ENCODE data around the gene GLP2R.

The GLP2R gene

DNA sequence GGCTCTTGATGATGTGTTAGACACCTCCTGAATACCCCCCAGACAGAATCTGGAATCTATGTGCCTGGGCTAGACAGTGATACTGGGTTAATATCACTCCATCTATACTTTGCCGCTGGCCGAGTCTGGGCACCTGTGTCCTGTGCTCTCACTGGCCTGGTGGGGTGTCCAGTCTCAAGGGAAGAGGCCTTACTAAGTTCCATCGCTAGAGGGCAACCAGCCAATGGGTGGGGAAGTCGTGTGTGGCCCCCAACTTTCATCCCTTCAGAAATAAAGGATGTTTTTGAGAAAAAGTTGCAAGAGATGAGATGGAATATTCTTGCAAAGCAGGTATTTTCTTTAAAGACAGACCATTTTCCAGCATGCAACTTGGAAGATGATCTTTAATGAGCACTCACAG is 1.6 kb upstream of the GLP2R start:
- DNase-seq (ENCODE audit: extremely low read depth, low read depth), result no peak
- no peak for TF ChIP-seq CTCF (IDR thresholded peaks at IDR 0.05; ENCODE audit: low read depth, low read length)

GRCh38 chr17:9824797-9825338 is 856 bp upstream of the GLP2R start:
- no peak for DNase-seq (ENCODE audit: extremely low read depth, low read depth)
- TF ChIP-seq CTCF (IDR thresholded peaks at IDR 0.05; ENCODE audit: low read depth, low read length), result no peak

DNA sequence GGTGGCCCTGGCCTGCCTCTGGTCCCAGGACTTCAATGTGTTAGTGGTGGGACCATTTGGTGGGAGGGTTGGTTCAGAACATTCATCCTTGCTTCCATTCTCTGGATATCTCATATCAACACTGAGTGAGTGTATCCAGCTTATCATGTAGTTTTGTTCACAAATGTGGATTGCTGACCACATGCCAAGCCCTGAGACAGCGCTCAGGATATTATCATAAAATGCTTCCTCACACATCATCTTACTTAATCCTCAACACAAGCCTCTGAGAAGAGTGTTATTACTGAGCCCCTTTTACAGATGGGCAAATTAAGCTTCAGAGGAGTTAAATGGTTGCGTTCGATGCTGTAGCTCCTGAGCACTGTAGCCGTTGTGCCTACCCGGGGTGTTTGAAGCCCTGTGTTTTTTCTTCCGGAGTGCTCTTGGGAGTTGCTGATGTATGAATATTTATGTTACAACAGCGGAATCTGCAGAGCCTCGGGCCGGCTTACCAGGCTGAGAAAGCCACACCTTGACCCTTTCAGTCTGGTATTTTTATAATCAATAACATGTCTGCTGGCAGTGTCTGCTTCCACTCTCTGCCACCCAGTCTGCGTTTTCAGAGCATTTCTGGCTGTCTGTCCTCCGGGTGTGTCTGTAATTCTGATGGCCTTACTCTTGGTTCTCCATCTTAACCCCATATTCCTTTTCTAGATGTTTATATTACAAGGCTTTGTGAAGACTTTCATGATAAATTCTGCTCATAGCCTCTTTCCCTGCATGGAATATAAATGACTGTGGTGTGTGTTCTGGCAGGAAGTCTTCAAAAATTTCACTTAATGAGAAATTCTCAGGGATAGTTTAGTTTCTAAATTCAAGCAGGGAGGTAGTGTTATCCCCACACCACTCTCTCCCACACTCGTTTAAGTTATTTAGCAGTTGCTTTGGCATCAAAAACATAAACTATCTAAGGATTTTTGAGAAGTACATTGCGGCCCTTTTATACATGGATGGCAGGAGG is 2.9 kb downstream of the GLP2R start:
- DNase-seq (ENCODE audit: extremely low read depth, low read depth), result no peak
- TF ChIP-seq CTCF (IDR thresholded peaks at IDR 0.05; ENCODE audit: low read depth, low read length), result no peak

DNA sequence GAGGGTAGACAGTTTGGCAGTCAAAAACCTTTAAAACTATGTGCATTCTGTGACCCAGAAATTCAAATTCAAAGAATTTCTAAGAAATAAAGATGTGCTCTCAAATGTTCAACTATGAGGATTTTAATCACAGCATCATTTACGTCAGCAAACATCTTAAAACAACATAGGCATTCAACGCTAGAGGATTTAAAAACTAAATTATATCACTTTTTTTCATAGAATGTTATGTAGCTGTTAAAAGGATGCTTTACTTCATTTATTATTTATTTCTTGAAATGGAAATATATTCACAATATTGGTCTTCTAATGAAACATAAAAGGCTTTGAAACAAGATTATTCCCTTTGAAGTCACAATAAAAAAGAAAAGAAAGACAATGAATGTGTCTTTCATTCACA is 3.6 kb downstream of the GLP2R start:
- DNase-seq (ENCODE audit: extremely low read depth, low read depth), result no peak
- no peak for TF ChIP-seq CTCF (IDR thresholded peaks at IDR 0.05; ENCODE audit: low read depth, low read length)

DNA sequence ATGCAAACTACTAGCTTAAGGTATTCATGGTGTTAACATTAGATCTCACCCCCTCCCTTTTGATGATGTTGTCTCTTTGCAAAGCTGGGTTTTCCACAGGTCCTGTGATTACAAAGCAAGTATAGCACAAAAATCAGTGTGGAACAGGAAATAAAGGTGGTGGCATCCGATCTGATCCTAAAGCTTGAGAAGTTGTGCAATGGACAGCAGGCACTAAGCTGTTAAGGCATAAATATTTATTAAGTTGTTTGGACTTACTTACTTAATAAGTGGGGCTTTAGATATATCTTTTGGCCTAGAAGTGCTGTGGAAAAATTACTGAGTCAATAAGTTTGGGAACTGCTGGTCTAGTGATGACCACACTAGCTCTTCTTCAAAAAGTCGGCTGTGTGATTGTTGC is 5.0 kb downstream of the GLP2R start:
- no peak for DNase-seq (ENCODE audit: extremely low read depth, low read depth)
- TF ChIP-seq CTCF (IDR thresholded peaks at IDR 0.05; ENCODE audit: low read depth, low read length), result no peak

GRCh38 chr17:9833922-9834321 is 8.2 kb downstream of the GLP2R start:
- DNase-seq (ENCODE audit: extremely low read depth, low read depth), result no peak
- no peak for TF ChIP-seq CTCF (IDR thresholded peaks at IDR 0.05; ENCODE audit: low read depth, low read length)
